Glutamatergic neuron (in vitro differentiated cells): Measurements from ENCODE around the gene PHOSPHO1. TPM values are rescaled to one million over a fixed set of nuclear protein-coding genes. Genes with fewer than 3 reads are reported as not detected.
"Not testable (repeated sequence)": the region's sequence is repeated elsewhere in the genome, so short reads cannot be mapped to it uniquely, and the experiment has no call there.

ENCODE experiments used
- DNase-seq: peaks from one replicate; pipeline ENCODE4 v3.0.0; 2022
- H3K27ac Mint-ChIP-seq: one replicate; pipeline ENCODE4 v1.8.0; 2020; ENCODE audit warnings: mild to moderate bottlenecking, mixed read lengths, inconsistent platforms; ENCODE audit not compliant: unreplicated experiment
- H3K27me3 Mint-ChIP-seq: one replicate; pipeline ENCODE4 v1.8.0; 2020; ENCODE audit warnings: mild to moderate bottlenecking, moderate library complexity, mixed read lengths, inconsistent platforms; ENCODE audit not compliant: unreplicated experiment
- H3K36me3 Mint-ChIP-seq: one replicate; pipeline ENCODE4 v1.8.0; 2020; ENCODE audit warnings: mild to moderate bottlenecking, mixed read lengths, inconsistent platforms; ENCODE audit not compliant: unreplicated experiment
- H3K4me1 Mint-ChIP-seq: one replicate; pipeline ENCODE4 v1.8.0; 2020; ENCODE audit warnings: mild to moderate bottlenecking, low read depth, mixed read lengths, inconsistent platforms; ENCODE audit not compliant: unreplicated experiment
- H3K4me3 Mint-ChIP-seq: one replicate; pipeline ENCODE4 v1.8.0; 2020; ENCODE audit warnings: mild to moderate bottlenecking, mixed read lengths, inconsistent platforms; ENCODE audit not compliant: unreplicated experiment
- H3K9me3 Mint-ChIP-seq: one replicate; pipeline ENCODE4 v1.8.0; 2020; ENCODE audit warnings: mild to moderate bottlenecking, moderate library complexity, mixed read lengths, inconsistent platforms; ENCODE audit not compliant: unreplicated experiment
- CTCF ChIP-seq: fragments of 200-600 bp; sonication (generic); IDR thresholded peaks from one replicate; pipeline ENCODE4 v1.5.0; 2021; ENCODE audit not compliant: partially characterized antibody, unreplicated experiment
- total RNA-seq: library from RNA; stranded (reverse); fragmentation: NEBNext Ultra II Directional; extraction: Animal tissue kit (Norgen Biotek cat#: 25700); gene quantifications from one replicate; pipeline ENCODE4 v1.2.1, GENCODE V29; 2021; ENCODE audit not compliant: unreplicated experiment

The PHOSPHO1 gene
- total RNA-seq, 1 donor from 2014 or later = 0.22 TPM

GRCh38 chr17:49183341-49183740 is 47.2 kb downstream of the PHOSPHO1 start:
- no peaks in the 10 kb centered on the region for H3K4me1 Mint-ChIP-seq
- no peak for TF ChIP-seq CTCF
- H3K27me3 Mint-ChIP-seq = peaks cover 3% of the 10 kb centered on the region
- peaks cover 4% of the 10 kb centered on the region for H3K36me3 Mint-ChIP-seq
- no peak for DNase-seq
- peaks cover 7% of the 10 kb centered on the region for H3K9me3 Mint-ChIP-seq
- H3K4me3 Mint-ChIP-seq = no peak overlapping the region
- no peak overlapping the region for H3K27ac Mint-ChIP-seq

GRCh38 chr17:49180998-49181635 is 49.5 kb downstream of the PHOSPHO1 start:
- peaks cover 3% of the 10 kb centered on the region for H3K36me3 Mint-ChIP-seq
- TF ChIP-seq CTCF = no peak
- H3K27me3 Mint-ChIP-seq = peaks cover 3% of the 10 kb centered on the region
- no peaks in the 10 kb centered on the region for H3K4me1 Mint-ChIP-seq
- H3K9me3 Mint-ChIP-seq = peaks cover 7% of the 10 kb centered on the region
- DNase-seq = no peak
- no peak overlapping the region for H3K27ac Mint-ChIP-seq
- no peak overlapping the region for H3K4me3 Mint-ChIP-seq

- Mint-ChIP-seq H3K4me3 (no peak overlapping the region), H3K27ac (no peak overlapping the region), H3K4me1 (no peaks in the 10 kb centered on the region), H3K27me3 (peaks cover 3% of the 10 kb centered on the region), H3K9me3 (peaks cover 5% of the 10 kb centered on the region), H3K36me3 (peaks cover 9% of the 10 kb centered on the region)
- TF ChIP-seq CTCF = peak; percentile 71
- peak; percentile 69 for DNase-seq
These were observed 50.3 kb downstream of the PHOSPHO1 start for GRCh38 chr17:49180303-49180702.

- H3K27me3 Mint-ChIP-seq, H3K27ac Mint-ChIP-seq, H3K9me3 Mint-ChIP-seq, DNase-seq, H3K4me3 Mint-ChIP-seq, H3K4me1 Mint-ChIP-seq: not testable (repeated sequence)
- peaks cover 12% of the 10 kb centered on the region for H3K36me3 Mint-ChIP-seq
These were observed 54.6 kb downstream of the PHOSPHO1 start for GRCh38 chr17:49175978-49176377.

Other genes with a start within 250 kb of the PHOSPHO1 start
- 260 TPM for gene IGF2BP1, start 233.4 kb downstream of the PHOSPHO1 start, total RNA-seq
- gene B4GALNT2, start 98.0 kb downstream of the PHOSPHO1 start, total RNA-seq = 0.98 TPM
- not detected for gene GNGT2, start 20.2 kb downstream of the PHOSPHO1 start, total RNA-seq
- gene ABI3, start 20.1 kb downstream of the PHOSPHO1 start, total RNA-seq = not detected
- 37.4 TPM for gene ZNF652, start 131.5 kb upstream of the PHOSPHO1 start, total RNA-seq
- gene PHB1, start 184.1 kb upstream of the PHOSPHO1 start, total RNA-seq = 134 TPM